ENCODE measurements around the gene TACC2.

DNA sequence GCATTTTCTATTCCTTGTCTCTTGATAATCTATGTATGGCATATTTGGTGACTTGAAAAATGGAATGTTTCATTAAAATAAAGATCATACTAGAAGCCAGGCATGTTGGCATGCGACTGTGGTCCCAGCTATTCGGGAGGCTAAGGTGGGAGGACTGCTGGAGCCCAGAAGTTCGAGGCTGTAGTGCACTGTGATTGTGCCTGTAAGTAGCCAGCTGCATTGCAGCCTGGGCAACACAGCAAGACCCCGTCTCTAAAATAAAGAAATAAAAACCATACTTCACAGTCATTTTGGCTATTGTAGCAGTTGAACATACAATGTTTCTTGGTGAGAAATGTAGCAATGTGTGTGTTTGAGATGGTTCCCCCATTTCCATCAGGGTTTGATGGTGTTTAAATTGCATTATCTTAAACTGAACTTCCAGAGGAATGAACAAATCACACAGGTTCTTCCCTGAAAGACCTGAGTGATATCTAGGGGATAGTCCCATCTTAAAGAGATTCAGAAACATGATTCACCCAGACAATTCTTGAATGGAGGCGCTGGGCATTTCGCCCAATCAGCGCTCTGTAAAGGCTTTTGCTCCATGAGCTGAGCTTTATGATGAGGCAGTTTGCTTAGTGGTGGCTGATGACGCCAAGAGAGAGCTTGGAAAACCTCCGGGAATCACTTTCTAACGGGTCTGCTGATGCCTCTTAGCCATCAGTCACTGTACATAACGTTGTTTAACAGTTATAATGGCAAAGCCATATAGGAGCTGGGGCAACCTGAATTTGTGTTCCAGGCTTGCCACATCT, 262.7 kb downstream of the TACC2 start:
- TF ChIP-seq, protein P1, sequence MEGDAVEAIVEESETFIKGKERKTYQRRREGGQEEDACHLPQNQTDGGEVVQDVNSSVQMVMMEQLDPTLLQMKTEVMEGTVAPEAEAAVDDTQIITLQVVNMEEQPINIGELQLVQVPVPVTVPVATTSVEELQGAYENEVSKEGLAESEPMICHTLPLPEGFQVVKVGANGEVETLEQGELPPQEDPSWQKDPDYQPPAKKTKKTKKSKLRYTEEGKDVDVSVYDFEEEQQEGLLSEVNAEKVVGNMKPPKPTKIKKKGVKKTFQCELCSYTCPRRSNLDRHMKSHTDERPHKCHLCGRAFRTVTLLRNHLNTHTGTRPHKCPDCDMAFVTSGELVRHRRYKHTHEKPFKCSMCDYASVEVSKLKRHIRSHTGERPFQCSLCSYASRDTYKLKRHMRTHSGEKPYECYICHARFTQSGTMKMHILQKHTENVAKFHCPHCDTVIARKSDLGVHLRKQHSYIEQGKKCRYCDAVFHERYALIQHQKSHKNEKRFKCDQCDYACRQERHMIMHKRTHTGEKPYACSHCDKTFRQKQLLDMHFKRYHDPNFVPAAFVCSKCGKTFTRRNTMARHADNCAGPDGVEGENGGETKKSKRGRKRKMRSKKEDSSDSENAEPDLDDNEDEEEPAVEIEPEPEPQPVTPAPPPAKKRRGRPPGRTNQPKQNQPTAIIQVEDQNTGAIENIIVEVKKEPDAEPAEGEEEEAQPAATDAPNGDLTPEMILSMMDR (IDR thresholded peaks at IDR 0.05; ENCODE audit: low read length): no peak
- no peak for TF ChIP-seq EZH2 (IDR thresholded peaks at IDR 0.05; ENCODE audit: borderline replicate concordance, low read length)
